HG03575 (cell line): ENCODE data around the gene IDH3B.

Experiments used
- ATAC-seq: cut with Tn5 transposase; IDR thresholded peaks from one replicate; pipeline ENCODE4 v1.9.1; 2021; ENCODE audit not compliant: unreplicated experiment, insufficient number of reproducible peaks, low FRiP score; ENCODE audit errors: extremely low read depth

The IDH3B gene

GRCh38 chr20:2663887-2664719, at the start of gene IDH3B:
IDH3B (minus strand) TSS chr20:2664216; CDS start chr20:2664188, 28 bp downstream.
- ATAC-seq, result peak; percentile 56

DNA sequence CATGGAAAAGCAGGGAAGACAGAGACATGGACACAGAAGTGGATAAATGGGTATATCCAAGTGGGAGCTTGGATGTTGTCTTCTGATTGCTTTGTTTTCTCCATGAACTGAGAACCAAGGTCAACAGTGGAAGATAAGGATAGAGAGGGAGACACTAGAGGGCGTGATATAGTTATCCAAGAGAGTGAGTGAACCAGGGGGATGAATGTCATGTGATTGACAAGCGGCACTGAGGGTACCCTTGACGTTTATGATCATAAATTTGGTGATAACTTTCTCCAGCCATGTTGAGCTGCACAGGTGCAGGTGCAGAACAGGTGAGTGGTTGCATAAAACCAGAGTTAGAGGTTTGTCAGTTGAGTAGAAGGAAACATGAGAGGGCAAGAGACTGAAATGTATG, 49.3 kb upstream of the IDH3B start:
- ATAC-seq, result no peak

DNA sequence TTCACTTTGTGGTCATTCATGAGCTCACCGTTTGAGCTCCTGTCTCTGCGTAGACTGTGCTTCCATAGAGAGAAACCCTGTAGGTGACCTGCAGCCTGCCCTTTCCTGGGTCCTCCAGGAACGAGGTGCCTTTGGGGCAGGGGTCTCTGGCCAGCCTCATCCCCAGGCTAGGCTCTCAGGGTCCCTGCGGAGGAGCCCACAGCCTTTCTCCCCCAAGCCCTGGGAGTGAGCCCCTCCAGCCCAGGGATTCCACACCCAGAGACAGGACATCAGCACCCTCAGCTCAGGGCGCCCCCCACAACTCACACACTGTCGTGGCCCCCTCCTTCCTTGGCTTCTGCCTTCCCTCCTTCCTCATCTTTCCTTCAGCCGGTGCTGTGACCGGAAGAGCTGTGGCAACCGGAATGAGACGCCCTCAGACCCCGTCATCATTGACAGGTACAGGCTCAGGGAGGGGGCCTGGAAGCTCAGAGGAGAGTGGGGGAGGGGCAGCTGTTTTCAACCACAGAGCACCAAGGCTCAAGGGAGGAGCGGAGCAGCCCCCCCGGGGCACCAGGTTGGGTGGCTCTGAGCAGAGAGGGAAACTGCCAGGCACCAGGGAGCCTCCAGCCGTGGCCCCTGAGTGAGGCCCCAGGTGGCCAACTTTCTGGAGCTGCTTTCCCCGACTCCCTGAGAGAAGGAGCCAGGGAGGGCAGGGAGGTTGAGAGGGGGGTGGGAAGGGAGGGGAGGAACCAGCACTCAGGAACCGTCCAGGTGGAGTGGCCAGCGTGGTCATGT, 45.4 kb upstream of the IDH3B start:
- no peak for ATAC-seq

DNA sequence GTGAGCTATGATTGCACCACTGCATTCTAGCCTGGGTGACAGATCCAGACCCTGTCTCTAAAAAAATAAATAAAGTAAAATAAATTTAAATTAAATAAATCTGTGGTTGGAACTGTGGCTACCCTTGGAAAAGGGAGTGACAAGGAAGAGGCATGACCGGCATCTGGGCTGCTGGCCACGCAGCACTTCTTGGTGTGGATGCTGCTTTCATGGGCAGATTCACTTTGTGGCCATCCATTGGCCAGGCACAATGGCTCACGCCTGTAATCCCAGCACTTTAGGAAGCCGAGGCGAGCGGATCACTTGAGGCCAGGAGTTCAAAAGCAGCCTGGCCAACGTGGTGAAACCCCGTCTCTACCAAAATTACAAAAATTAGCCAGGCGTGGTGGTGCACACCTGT, 44.6 kb upstream of the IDH3B start:
- ATAC-seq, result no peak

DNA sequence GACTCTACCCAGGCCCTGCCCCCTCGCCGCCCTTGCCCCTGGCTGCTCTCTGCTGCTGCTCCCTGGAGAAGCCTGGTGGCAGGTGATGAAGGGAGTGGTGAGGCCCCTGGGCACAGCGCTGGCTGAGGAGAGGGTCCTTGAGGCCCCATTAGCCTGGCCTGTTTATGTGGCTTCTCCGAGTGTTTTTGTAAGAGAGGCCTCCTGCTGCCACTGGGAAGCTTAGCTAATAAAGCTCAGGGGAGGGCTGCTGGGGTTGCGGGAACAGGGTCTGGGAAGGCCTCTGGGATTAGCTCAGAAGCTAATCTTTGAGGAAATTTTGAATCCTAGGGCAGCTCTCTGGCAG, 44.0 kb upstream of the IDH3B start:
- no peak for ATAC-seq

GRCh38 chr20:2707353-2708072, 43.5 kb upstream of the IDH3B start:
- ATAC-seq, result no peak

DNA sequence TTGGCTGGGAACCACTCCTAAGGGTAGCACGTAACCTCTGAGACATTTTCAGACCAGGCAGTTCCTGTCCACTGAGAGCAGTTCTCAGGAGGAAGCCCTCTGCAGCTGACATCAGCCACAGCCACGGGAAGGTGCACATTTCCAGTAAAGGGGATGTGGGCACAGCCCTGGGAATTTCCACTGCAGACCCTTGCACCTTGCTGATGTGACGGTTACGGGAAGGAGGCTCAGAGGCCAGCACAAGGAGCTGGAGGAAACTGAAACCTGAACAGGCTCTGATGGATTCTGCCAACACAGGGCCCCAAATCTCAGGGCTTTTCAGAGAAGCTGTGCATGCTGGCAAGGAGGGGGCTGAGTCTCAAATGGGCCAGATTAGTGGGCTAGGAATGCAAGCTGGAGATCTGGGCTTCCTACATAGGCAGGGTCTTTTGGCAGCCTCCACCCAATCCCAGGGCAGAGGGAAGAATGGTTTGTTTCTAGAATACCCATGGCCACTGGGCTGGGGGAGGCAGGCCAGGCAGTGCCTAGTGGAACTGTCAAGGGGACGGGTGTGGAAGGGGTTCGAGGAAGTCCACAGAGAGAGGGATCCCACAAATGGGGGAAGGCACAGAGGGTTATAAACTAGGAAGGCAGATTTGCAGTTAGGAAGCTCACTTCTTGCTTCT, 42.8 kb upstream of the IDH3B start:
- ATAC-seq, result no peak

DNA sequence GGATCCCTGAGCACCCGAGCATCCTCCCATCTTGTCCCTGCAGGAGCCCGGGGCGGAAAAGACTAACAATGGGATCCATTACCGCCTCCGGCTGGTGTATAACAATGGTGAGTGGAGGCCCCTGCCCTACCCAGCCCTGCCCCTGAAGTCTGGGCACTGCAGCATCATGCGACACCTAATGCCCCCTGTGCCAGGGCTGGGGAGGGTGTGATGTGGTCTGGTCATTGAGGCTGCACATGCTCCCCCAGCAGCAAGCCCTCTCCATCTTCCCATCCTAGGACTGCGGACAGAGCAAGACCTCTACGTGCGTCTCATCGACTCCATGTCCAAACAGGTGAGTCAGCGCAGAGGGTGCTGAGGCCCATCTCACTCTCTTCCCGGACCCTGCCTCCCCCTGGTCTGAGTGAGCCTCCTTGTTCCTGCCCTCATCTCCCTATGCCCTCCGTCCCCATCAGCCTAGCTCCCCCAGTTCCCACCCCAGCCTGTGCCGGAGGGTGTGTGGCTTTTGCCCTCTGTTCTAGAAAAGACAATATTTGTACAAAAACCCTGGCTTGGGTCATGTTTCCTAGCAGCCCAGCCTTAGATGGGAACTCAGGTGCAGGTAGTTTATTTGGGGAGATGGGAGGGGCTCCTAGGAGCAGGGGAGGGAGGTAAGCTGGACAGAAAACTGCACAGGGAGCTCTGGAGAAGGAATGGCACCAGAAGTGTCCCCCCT, 42.1 kb upstream of the IDH3B start:
- ATAC-seq, result no peak

GRCh38 chr20:2703716-2704475, 39.9 kb upstream of the IDH3B start:
- no peak for ATAC-seq

DNA sequence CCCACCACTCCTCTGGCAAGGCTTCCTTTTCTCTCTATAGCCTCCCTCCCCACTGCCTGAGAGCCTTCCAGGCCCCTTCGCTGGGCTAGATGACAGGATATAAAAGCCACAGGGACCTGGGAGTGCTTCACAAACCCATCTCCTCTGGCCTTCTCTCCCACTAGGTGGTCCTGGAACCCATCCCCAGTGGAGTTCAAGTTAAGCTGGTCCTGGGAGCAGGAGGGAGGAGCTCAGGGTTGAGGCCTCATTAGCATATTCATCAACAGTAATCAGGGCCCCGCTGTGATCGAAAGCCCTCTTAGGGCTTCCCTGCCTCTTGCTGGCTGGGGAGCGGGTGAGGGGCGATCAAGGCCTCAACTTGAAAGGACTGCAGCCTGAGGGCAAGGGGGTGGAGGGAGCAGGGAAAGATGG, 37.7 kb upstream of the IDH3B start:
- ATAC-seq, result no peak

GRCh38 chr20:2700913-2701620, 37.1 kb upstream of the IDH3B start:
- ATAC-seq, result no peak

GRCh38 chr20:2699775-2700413, 35.9 kb upstream of the IDH3B start:
- ATAC-seq, result no peak

GRCh38 chr20:2698912-2699311, 34.9 kb upstream of the IDH3B start:
- no peak for ATAC-seq

DNA sequence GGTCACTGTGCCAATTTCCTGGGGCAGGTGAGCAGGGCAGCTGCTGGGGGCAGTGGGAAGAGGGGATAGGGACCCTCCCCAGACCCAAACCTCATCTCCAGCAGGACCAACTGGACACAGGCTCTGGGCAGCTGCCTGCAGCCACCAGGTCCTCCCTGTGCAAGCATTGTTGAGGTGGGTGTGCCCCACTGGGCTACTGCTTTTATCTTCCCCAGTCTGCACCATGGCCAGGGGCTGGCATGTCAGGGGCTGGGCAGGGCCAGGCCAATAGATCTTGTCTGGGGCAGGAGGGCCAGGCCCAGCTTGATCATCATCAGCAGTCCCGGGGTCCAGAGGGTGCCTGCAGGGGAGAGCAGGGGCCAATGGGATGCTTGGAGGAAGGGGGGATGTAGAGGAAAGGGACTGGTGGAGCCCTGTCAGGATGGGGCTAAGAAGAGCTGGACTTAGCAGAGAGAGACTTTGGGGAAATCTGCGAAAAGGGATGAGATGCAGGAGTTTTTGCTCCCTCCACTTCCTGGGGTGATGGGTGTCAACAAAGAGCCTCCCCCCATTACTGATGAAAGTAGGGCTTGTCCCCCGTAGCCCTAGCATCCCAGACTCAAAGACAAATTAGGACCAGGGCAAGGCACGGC, 34.3 kb upstream of the IDH3B start:
- ATAC-seq, result no peak

DNA sequence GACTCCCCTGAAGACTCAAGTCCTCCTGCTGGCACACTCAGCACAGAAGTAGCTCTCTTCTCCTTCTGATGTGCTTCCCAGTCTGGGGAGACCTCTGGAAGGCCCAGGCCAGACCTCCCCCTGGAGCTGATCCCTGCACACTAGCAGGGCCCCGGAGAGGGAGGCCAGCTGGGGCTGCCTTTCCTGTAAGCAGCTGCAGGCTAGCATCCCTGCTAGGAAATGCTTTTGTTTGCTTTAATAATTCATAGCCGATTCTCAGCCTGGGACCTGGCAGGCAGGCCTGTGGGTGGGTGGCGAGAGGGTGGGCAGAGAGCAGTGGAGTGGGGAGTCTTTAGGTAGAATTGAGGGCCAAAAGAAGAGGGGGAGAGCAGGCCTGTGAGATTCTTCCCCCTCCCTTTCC, 33.8 kb upstream of the IDH3B start:
- no peak for ATAC-seq

GRCh38 chr20:2696646-2697045, 32.6 kb upstream of the IDH3B start:
- ATAC-seq, result no peak
